Right lobe of liver (tissue), 4 donors: ENCODE data around the gene PPP1R3F.

Source experiments
- CTCF ChIP-seq, 4 donors: fragments of 200-600 bp in 3 of 4; fragments of 450-650 bp in 1 of 4; IDR thresholded peaks; one replicate each; pipeline versions ENCODE4 v1.5.1 to v1.8.0; 2016 to 2022; ENCODE audit warnings: antibody characterized with exemption in 4 of 4, mild to moderate bottlenecking in 2 of 4
- POLR2A ChIP-seq: fragments of 450-650 bp; IDR thresholded peaks from one replicate; pipeline ENCODE4 v1.6.1; 2017; ENCODE audit warnings: antibody characterized with exemption, mild to moderate bottlenecking
- donor health status: DM: no; HTN: no; CAD: no.
- donor health status: DM: no; HTN: no; CAD: no.
- donor health status: DM: no; HTN: yes; CAD: no.

- no peak for TF ChIP-seq CTCF (IDR thresholded peaks at IDR 0.05)
- no peak for TF ChIP-seq POLR2A
These were observed 792 bp downstream of the PPP1R3F start for GRCh38 chrX:49270249-49270921.
